ENCODE data around the gene NFASC. TPM values are rescaled to one million over a fixed set of nuclear protein-coding genes. Genes with fewer than 3 reads are reported as not detected.

Gene NFASC
- total RNA-seq, 2 experiments from 2014 or later, result not detected

GRCh38 chr1:204958317-204959307 is 88.0 kb downstream of the NFASC start:
- no peak overlapping the region for H3K4me3 Mint-ChIP-seq
- Histone ChIP-seq H3K9me3 (ENCODE audit: control insufficient read depth in 1 of 2, insufficient read depth in 1 of 2, low read length in 2 of 2) (no peaks in the 10 kb centered on the region), H3K27ac (ENCODE audit: low read depth in 1 of 2, low read length in 2 of 2) (no peak overlapping the region), H3K27me3 (ENCODE audit: control insufficient read depth in 1 of 2, insufficient read depth in 2 of 2, low read length in 2 of 2) (peaks cover 0 to 4% of the 10 kb centered on the region in 2 experiments), H3K36me3 (ENCODE audit: insufficient read depth, low read length) (no peaks in the 10 kb centered on the region), H3K4me3 (ENCODE audit: low read length) (no peak overlapping the region), H3K4me1 (ENCODE audit: insufficient read depth, low read length) (no peaks in the 10 kb centered on the region)
- ATAC-seq (ENCODE audit: poor library complexity), result no peak
- no peak for DNase-seq
- no peak for TF ChIP-seq CTCF (IDR thresholded peaks at IDR 0.05)
- ChIA-PET POLR2A (no interaction called here), CTCF (no interaction called here)
- H3K4me1 Mint-ChIP-seq (ENCODE audit: low read depth), result no peaks in the 10 kb centered on the region
- intact Hi-C loops (cut with DNase I, micrococcal nuclease), result no loop called here
- no peaks in the 10 kb centered on the region for H3K9me3 Mint-ChIP-seq
- H3K27me3 Mint-ChIP-seq, result peaks cover 35% of the 10 kb centered on the region
- H3K27ac Mint-ChIP-seq, result no peak overlapping the region
- no peaks in the 10 kb centered on the region for H3K36me3 Mint-ChIP-seq (ENCODE audit: low read depth)

GRCh38 chr1:204959374-204959773 is 88.7 kb downstream of the NFASC start:
- TF ChIP-seq CTCF (IDR thresholded peaks at IDR 0.05), result no peak
- Histone ChIP-seq H3K36me3 (ENCODE audit: insufficient read depth, low read length) (no peaks in the 10 kb centered on the region), H3K9me3 (ENCODE audit: control insufficient read depth in 1 of 2, insufficient read depth in 1 of 2, low read length in 2 of 2) (no peaks in the 10 kb centered on the region), H3K4me1 (ENCODE audit: insufficient read depth, low read length) (no peaks in the 10 kb centered on the region), H3K4me3 (ENCODE audit: low read length) (no peak overlapping the region), H3K27ac (ENCODE audit: low read depth in 1 of 2, low read length in 2 of 2) (no peak overlapping the region), H3K27me3 (ENCODE audit: control insufficient read depth in 1 of 2, insufficient read depth in 2 of 2, low read length in 2 of 2) (peaks cover 0 to 4% of the 10 kb centered on the region in 2 experiments)
- DNase-seq, result no peak
- H3K27ac Mint-ChIP-seq, result no peak overlapping the region
- no peak for ATAC-seq (ENCODE audit: poor library complexity)
- ChIA-PET CTCF (no interaction called here), POLR2A (no interaction called here)
- intact Hi-C loops (cut with DNase I, micrococcal nuclease), result no loop called here
- H3K36me3 Mint-ChIP-seq (ENCODE audit: low read depth), result no peaks in the 10 kb centered on the region
- no peak overlapping the region for H3K4me3 Mint-ChIP-seq
- no peaks in the 10 kb centered on the region for H3K9me3 Mint-ChIP-seq
- no peaks in the 10 kb centered on the region for H3K4me1 Mint-ChIP-seq (ENCODE audit: low read depth)
- H3K27me3 Mint-ChIP-seq, result peaks cover 40% of the 10 kb centered on the region

- no peaks in the 10 kb centered on the region for H3K9me3 ChIP-seq (ENCODE audit: control insufficient read depth in 1 of 2, insufficient read depth in 1 of 2, low read length in 2 of 2)
- peaks cover 0 to 3% of the 10 kb centered on the region in 2 experiments for H3K27me3 ChIP-seq (ENCODE audit: control insufficient read depth in 1 of 2, insufficient read depth in 2 of 2, low read length in 2 of 2)
- ATAC-seq (ENCODE audit: poor library complexity) (no peak), DNase-seq (no peak)
- Mint-ChIP-seq H3K27ac (no peak overlapping the region), H3K27me3 (peaks cover 40% of the 10 kb centered on the region), H3K4me3 (no peak overlapping the region), H3K4me1 (ENCODE audit: low read depth) (no peaks in the 10 kb centered on the region), H3K9me3 (no peaks in the 10 kb centered on the region), H3K36me3 (ENCODE audit: low read depth) (no peaks in the 10 kb centered on the region)
- POLR2A ChIA-PET, result no interaction called here
- no peaks in the 10 kb centered on the region for H3K36me3 ChIP-seq (ENCODE audit: insufficient read depth, low read length)
- intact Hi-C loops (cut with DNase I, micrococcal nuclease), result no loop called here
- no peak overlapping the region for H3K4me3 ChIP-seq (ENCODE audit: low read length)
- H3K4me1 ChIP-seq (ENCODE audit: insufficient read depth, low read length), result no peaks in the 10 kb centered on the region
- no peak for TF ChIP-seq CTCF (IDR thresholded peaks at IDR 0.05)
- CTCF ChIA-PET, result no interaction called here
- no peak overlapping the region for H3K27ac ChIP-seq (ENCODE audit: low read depth in 1 of 2, low read length in 2 of 2)
Measured at GRCh38 chr1:204959836-204960235, 89.2 kb downstream of the NFASC start.
